ENCODE data around the gene CLK3. TPM values are rescaled to one million over a fixed set of nuclear protein-coding genes. Genes with fewer than 3 reads are reported as not detected.

The CLK3 gene
- total RNA-seq, 1 donor from 2014 or later: 83.0 TPM

GRCh38 chr15:74667975-74668374 lies 52.3 kb downstream of the CLK3 start:
- no peak for DNase-seq (ENCODE audit: low spot score in 2 of 2, unreplicated experiment in 2 of 2)
- peaks cover 22% of the 10 kb centered on the region for H3K36me3 Mint-ChIP-seq
- no peaks in the 10 kb centered on the region for H3K27me3 Mint-ChIP-seq (ENCODE audit: low read depth)
- no peaks in the 10 kb centered on the region for H3K9me3 Mint-ChIP-seq
- no peak for TF ChIP-seq CTCF (IDR thresholded peaks at IDR 0.05; ENCODE audit: unreplicated experiment)
- H3K27ac Mint-ChIP-seq: no peak overlapping the region
- H3K4me1 Mint-ChIP-seq: no peaks in the 10 kb centered on the region
- H3K4me3 Mint-ChIP-seq: no peak overlapping the region

GRCh38 chr15:74669627-74670026 lies 54.0 kb downstream of the CLK3 start:
- H3K9me3 Mint-ChIP-seq: no peaks in the 10 kb centered on the region
- no peaks in the 10 kb centered on the region for H3K27me3 Mint-ChIP-seq (ENCODE audit: low read depth)
- peaks cover 32% of the 10 kb centered on the region for H3K36me3 Mint-ChIP-seq
- no peak overlapping the region for H3K27ac Mint-ChIP-seq
- H3K4me3 Mint-ChIP-seq: no peak overlapping the region
- no peak for TF ChIP-seq CTCF (IDR thresholded peaks at IDR 0.05; ENCODE audit: unreplicated experiment)
- no peak for DNase-seq (ENCODE audit: low spot score in 2 of 2, unreplicated experiment in 2 of 2)
- H3K4me1 Mint-ChIP-seq: no peaks in the 10 kb centered on the region

- Mint-ChIP-seq H3K4me1 (no peaks in the 10 kb centered on the region), H3K27ac (no peak overlapping the region), H3K4me3 (no peak overlapping the region), H3K9me3 (no peaks in the 10 kb centered on the region), H3K36me3 (peaks cover 27% of the 10 kb centered on the region), H3K27me3 (ENCODE audit: low read depth) (no peaks in the 10 kb centered on the region)
- no peak for DNase-seq (ENCODE audit: low spot score in 2 of 2, unreplicated experiment in 2 of 2)
- TF ChIP-seq CTCF (IDR thresholded peaks at IDR 0.05; ENCODE audit: unreplicated experiment): no peak
These were observed 58.5 kb downstream of the CLK3 start for GRCh38 chr15:74674161-74674560.

GRCh38 chr15:74676801-74677200 lies 61.2 kb downstream of the CLK3 start:
- H3K9me3 Mint-ChIP-seq: no peaks in the 10 kb centered on the region
- no peak overlapping the region for H3K27ac Mint-ChIP-seq
- no peaks in the 10 kb centered on the region for H3K4me1 Mint-ChIP-seq
- peaks cover 21% of the 10 kb centered on the region for H3K36me3 Mint-ChIP-seq
- TF ChIP-seq CTCF (IDR thresholded peaks at IDR 0.05; ENCODE audit: unreplicated experiment): no peak
- no peaks in the 10 kb centered on the region for H3K27me3 Mint-ChIP-seq (ENCODE audit: low read depth)
- H3K4me3 Mint-ChIP-seq: no peak overlapping the region
- no peak for DNase-seq (ENCODE audit: low spot score in 2 of 2, unreplicated experiment in 2 of 2)

Other genes starting within 250 kb of the CLK3 start
- 5.2 to 7.0 TPM (median 5.3 TPM) in 3 replicates for gene CYP11A1, start 248.2 kb upstream of the CLK3 start, total RNA-seq
- 4.6 to 6.0 TPM (median 5.0 TPM) in 3 replicates for gene SEMA7A, start 181.9 kb upstream of the CLK3 start, total RNA-seq
- 43.2 to 49.6 TPM (median 47.1 TPM) in 3 replicates for gene UBL7, start 154.7 kb upstream of the CLK3 start, total RNA-seq
- gene ARID3B, start 74.6 kb upstream of the CLK3 start, total RNA-seq: 18.0 to 22.1 TPM (median 19.6 TPM) in 3 replicates
- 69.5 to 74.8 TPM (median 70.0 TPM) in 3 replicates for gene EDC3, start 80.2 kb downstream of the CLK3 start, total RNA-seq
- 0.20 to 0.27 TPM in 2 of 3 replicates, not detected in the other for gene CYP1A1, start 109.7 kb downstream of the CLK3 start, total RNA-seq
- 0.09 TPM in 1 of 3 replicates, not detected in the others for gene CYP1A2, start 133.0 kb downstream of the CLK3 start, total RNA-seq
- gene CSK, start 166.2 kb downstream of the CLK3 start, total RNA-seq: 57.0 to 59.0 TPM (median 58.1 TPM) in 3 replicates
- 0.16 to 0.65 TPM (median 0.35 TPM) in 3 replicates for gene LMAN1L, start 197.0 kb downstream of the CLK3 start, total RNA-seq
- gene CPLX3, start 210.8 kb downstream of the CLK3 start, total RNA-seq: 0.14 TPM in 1 of 3 replicates, not detected in the others
- gene ULK3, start 227.3 kb downstream of the CLK3 start, total RNA-seq: 30.9 to 34.8 TPM (median 32.6 TPM) in 3 replicates